Measurements from ENCODE around the gene VPS13D. TPM values are rescaled to one million over a fixed set of nuclear protein-coding genes. Genes with fewer than 3 reads are reported as not detected.

The VPS13D gene
- total RNA-seq, 1 experiment from 2014 or later: 33.1 TPM

- DNase-seq (ENCODE audit: low read depth, low spot score) (no peak), ATAC-seq (no peak)
- CTCF ChIA-PET: no interaction called here
- H3K4me3 ChIP-seq (ENCODE audit: low read depth in 2 of 2, low read length in 2 of 2): no peak overlapping the region
- no peak overlapping the region for H3K27ac ChIP-seq (ENCODE audit: low read length)
- POLR2A ChIA-PET: no interaction called here
- no peaks in the 10 kb centered on the region for H3K4me1 ChIP-seq (ENCODE audit: control insufficient read depth, insufficient read depth, low read length)
- no peaks in the 10 kb centered on the region for H3K27me3 ChIP-seq (ENCODE audit: control insufficient read depth, insufficient read depth, low read length)
- no peaks in the 10 kb centered on the region for H3K9me3 ChIP-seq (ENCODE audit: control insufficient read depth, insufficient read depth, low read depth, low read length)
- intact Hi-C loops (cut with micrococcal nuclease; ENCODE audit: unreplicated experiment) (no loop called here), in situ Hi-C loops (cut with HindIII; ENCODE audit: low pct_unique_long_range_greater_than_20kb, low sequenced_read_pairs) (no loop called here)
- peaks cover 6% of the 10 kb centered on the region; the same call in 1 of the 2 replicates for H3K36me3 ChIP-seq (ENCODE audit: control insufficient read depth, insufficient read depth, low read length)
- TF ChIP-seq, protein P1, sequence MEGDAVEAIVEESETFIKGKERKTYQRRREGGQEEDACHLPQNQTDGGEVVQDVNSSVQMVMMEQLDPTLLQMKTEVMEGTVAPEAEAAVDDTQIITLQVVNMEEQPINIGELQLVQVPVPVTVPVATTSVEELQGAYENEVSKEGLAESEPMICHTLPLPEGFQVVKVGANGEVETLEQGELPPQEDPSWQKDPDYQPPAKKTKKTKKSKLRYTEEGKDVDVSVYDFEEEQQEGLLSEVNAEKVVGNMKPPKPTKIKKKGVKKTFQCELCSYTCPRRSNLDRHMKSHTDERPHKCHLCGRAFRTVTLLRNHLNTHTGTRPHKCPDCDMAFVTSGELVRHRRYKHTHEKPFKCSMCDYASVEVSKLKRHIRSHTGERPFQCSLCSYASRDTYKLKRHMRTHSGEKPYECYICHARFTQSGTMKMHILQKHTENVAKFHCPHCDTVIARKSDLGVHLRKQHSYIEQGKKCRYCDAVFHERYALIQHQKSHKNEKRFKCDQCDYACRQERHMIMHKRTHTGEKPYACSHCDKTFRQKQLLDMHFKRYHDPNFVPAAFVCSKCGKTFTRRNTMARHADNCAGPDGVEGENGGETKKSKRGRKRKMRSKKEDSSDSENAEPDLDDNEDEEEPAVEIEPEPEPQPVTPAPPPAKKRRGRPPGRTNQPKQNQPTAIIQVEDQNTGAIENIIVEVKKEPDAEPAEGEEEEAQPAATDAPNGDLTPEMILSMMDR (IDR thresholded peaks at IDR 0.05): no peak
- TF ChIP-seq, protein P2, sequence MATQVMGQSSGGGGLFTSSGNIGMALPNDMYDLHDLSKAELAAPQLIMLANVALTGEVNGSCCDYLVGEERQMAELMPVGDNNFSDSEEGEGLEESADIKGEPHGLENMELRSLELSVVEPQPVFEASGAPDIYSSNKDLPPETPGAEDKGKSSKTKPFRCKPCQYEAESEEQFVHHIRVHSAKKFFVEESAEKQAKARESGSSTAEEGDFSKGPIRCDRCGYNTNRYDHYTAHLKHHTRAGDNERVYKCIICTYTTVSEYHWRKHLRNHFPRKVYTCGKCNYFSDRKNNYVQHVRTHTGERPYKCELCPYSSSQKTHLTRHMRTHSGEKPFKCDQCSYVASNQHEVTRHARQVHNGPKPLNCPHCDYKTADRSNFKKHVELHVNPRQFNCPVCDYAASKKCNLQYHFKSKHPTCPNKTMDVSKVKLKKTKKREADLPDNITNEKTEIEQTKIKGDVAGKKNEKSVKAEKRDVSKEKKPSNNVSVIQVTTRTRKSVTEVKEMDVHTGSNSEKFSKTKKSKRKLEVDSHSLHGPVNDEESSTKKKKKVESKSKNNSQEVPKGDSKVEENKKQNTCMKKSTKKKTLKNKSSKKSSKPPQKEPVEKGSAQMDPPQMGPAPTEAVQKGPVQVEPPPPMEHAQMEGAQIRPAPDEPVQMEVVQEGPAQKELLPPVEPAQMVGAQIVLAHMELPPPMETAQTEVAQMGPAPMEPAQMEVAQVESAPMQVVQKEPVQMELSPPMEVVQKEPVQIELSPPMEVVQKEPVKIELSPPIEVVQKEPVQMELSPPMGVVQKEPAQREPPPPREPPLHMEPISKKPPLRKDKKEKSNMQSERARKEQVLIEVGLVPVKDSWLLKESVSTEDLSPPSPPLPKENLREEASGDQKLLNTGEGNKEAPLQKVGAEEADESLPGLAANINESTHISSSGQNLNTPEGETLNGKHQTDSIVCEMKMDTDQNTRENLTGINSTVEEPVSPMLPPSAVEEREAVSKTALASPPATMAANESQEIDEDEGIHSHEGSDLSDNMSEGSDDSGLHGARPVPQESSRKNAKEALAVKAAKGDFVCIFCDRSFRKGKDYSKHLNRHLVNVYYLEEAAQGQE (IDR thresholded peaks at IDR 0.05; ENCODE audit: insufficient read depth in 1 of 2, low read depth in 2 of 2, low read length in 1 of 2): no peak
- no peak for TF ChIP-seq POLR2AphosphoS5 (IDR thresholded peaks at IDR 0.05; ENCODE audit: low read depth, low read length)
- TF ChIP-seq TCF7L2 (IDR thresholded peaks at IDR 0.05; ENCODE audit: low read depth, low read length): no peak
- no peak for TF ChIP-seq SIN3A (IDR thresholded peaks at IDR 0.05; ENCODE audit: borderline replicate concordance, insufficient read depth, low read depth, low read length)
- TSS peak; percentile 38 for BruUV-seq (replicated peaks)
Measured at GRCh38 chr1:12302798-12303447, 73.1 kb downstream of the VPS13D start.

DNA sequence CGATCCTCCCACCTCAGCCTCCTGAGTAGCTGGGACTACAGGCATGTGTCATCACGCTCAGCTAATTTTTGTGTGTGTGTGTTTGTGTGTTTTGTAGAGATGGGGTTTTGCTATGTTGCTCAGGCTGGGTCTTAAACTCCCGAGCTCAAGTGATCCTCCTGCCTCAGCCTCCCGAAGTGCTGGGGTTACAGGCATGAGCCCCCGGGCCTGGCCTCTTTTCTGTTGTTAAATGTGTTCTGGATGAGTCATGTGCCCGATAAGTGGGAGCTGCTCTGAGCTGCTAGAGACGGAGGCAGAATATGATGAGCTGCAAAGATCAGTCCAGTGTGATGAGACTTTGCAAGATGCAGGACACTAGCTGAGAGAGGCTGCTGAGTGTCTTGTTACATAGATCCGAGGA lies 75.5 kb downstream of the VPS13D start:
- Histone ChIP-seq H3K27ac (ENCODE audit: low read length) (no peak overlapping the region), H3K4me1 (ENCODE audit: control insufficient read depth, insufficient read depth, low read length) (no peaks in the 10 kb centered on the region), H3K27me3 (ENCODE audit: control insufficient read depth, insufficient read depth, low read length) (no peaks in the 10 kb centered on the region), H3K9me3 (ENCODE audit: control insufficient read depth, insufficient read depth, low read depth, low read length) (no peaks in the 10 kb centered on the region), H3K4me3 (ENCODE audit: low read depth in 2 of 2, low read length in 2 of 2) (no peak overlapping the region), H3K36me3 (ENCODE audit: control insufficient read depth, insufficient read depth, low read length) (0 out of 2 replicates have a peak, but pooled peaks cover 2% of the 10 kb centered on the region)
- DNase-seq (ENCODE audit: low read depth, low spot score) (no peak), ATAC-seq (no peak)
- POLR2A ChIA-PET: no interaction called here
- in situ Hi-C loops (cut with HindIII; ENCODE audit: low pct_unique_long_range_greater_than_20kb, low sequenced_read_pairs) (no loop called here), intact Hi-C loops (cut with micrococcal nuclease; ENCODE audit: unreplicated experiment) (no loop called here)
- no peak for TF ChIP-seq POLR2AphosphoS5 (IDR thresholded peaks at IDR 0.05; ENCODE audit: low read depth, low read length)
- no peak for TF ChIP-seq TCF7L2 (IDR thresholded peaks at IDR 0.05; ENCODE audit: low read depth, low read length)
- TF ChIP-seq, protein P1 (IDR thresholded peaks at IDR 0.05): no peak
- TF ChIP-seq, protein P2 (IDR thresholded peaks at IDR 0.05; ENCODE audit: insufficient read depth in 1 of 2, low read depth in 2 of 2, low read length in 1 of 2): no peak
- TF ChIP-seq SIN3A (IDR thresholded peaks at IDR 0.05; ENCODE audit: borderline replicate concordance, insufficient read depth, low read depth, low read length): no peak
- CTCF ChIA-PET: no interaction called here
- BruUV-seq (replicated peaks): no TSS peak

All from Panc1 (cell line).